ENCODE results near the gene KIRREL3. TPM values are rescaled to one million over a fixed set of nuclear protein-coding genes. Genes with fewer than 3 reads are reported as not detected.

The KIRREL3 gene
- total RNA-seq, 4 donors from 2014 or later, result 0.82 to 15.7 (median 1.4) TPM; not detected in 1

- no peak overlapping the region for H3K27ac ChIP-seq
- intact Hi-C loops (cut with DNase I; ENCODE audit: low total_unique reads) (no loop called here), in situ Hi-C loops (cut with MboI; ENCODE audit: low pct_ligation_motif_present in 1 of 4, low pct_unique_long_range_greater_than_20kb in 1 of 4, low sequenced_read_pairs in 3 of 4) (no loop called here)
- H3K9me3 ChIP-seq, result no peaks in the 10 kb centered on the region
- WGBS, 2 donors (ENCODE audit: low coverage in 1 of 2), result 85% methylated on average over 10 of the region's 10 CpGs; no CpG with 5 or more reads in 1 of the 2 donors
- no peak overlapping the region for H3K4me3 ChIP-seq
- H3K27me3 ChIP-seq, result no peaks in the 10 kb centered on the region
- H3K4me1 ChIP-seq, result no peaks in the 10 kb centered on the region
- TF ChIP-seq POLR2AphosphoS5 (IDR thresholded peaks at IDR 0.05) (no peak), CTCF (IDR thresholded peaks at IDR 0.05) (no peak), POLR2A (IDR thresholded peaks at IDR 0.05) (no peak), EP300 (IDR thresholded peaks at IDR 0.05; ENCODE audit: low read depth) (no peak)
- no peaks in the 10 kb centered on the region for H3K36me3 ChIP-seq
- no peak for DNase-seq
These were observed 181.4 kb downstream of the KIRREL3 start for GRCh38 chr11:126819194-126819593.

DNA sequence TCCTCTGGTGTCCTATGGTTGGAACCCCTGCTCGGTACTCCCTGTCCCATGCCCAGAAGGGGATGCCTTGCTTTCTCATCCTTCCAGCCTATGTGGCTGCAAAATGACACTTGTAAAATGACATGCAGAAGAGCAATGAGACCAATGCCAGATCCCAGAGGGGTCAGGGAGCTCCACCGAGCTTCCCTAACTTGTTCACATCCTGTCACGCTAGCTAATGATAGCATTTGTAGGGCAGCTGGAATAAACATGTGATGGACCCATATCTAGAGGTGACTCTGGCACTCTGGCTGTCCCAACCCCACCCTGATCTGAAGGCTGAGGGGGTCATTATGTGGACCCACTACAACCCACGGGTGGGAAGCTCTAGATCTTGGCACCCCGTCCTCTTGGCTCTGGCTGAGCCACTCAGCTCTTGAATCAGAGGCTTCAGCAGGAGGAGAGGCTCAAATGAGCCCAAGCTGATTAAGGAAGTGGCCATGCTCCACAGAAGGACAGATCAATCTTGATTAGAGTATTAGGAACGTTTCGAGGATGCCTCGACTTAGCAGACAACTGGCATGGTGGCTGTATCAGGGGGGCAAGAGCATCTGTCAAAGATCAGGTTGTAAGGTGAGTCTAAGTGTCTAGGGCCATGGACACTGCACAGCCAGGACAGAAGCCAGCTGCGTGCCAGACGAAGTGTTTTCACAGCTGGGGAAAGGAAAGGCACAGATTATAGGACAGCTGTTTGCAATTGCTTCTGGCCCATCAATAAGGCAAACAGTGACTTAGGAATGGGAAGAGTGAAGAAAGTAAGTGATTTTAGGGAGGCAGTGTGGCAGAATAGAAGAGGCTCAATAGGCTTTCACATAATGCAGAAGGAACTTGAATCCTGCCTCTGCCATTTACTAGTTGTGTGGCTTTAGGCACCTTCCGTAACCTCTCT, 182.8 kb downstream of the KIRREL3 start:
- TF ChIP-seq EP300 (IDR thresholded peaks at IDR 0.05; ENCODE audit: low read depth) (no peak), CTCF (IDR thresholded peaks at IDR 0.05) (no peak), POLR2A (IDR thresholded peaks at IDR 0.05) (no peak), POLR2AphosphoS5 (IDR thresholded peaks at IDR 0.05) (no peak)
- intact Hi-C loops (cut with DNase I; ENCODE audit: low total_unique reads), result no loop called here
- WGBS, 2 donors (ENCODE audit: low coverage in 1 of 2), result 70 to 78% methylated on average over 4 to 11 of the region's 11 CpGs

GRCh38 chr11:126817096-126817495, 183.5 kb downstream of the KIRREL3 start:
- in situ Hi-C loops (cut with MboI; ENCODE audit: low pct_ligation_motif_present in 1 of 4, low pct_unique_long_range_greater_than_20kb in 1 of 4, low sequenced_read_pairs in 3 of 4), result no loop called here
- DNase-seq, result no peak
- no peak for TF ChIP-seq POLR2A (IDR thresholded peaks at IDR 0.05)
- TF ChIP-seq EP300 (IDR thresholded peaks at IDR 0.05; ENCODE audit: low read depth), result no peak
- no peak for TF ChIP-seq CTCF (IDR thresholded peaks at IDR 0.05)
- no peak for TF ChIP-seq POLR2AphosphoS5 (IDR thresholded peaks at IDR 0.05)

More for the DNA sequence above, 182.8 kb downstream of the KIRREL3 start:
- Histone ChIP-seq H3K4me3 (no peak overlapping the region), H3K36me3 (no peaks in the 10 kb centered on the region), H3K27ac (no peak overlapping the region), H3K27me3 (no peaks in the 10 kb centered on the region), H3K9me3 (no peaks in the 10 kb centered on the region), H3K4me1 (no peaks in the 10 kb centered on the region)
- in situ Hi-C loops (cut with MboI; ENCODE audit: low pct_ligation_motif_present in 1 of 4, low pct_unique_long_range_greater_than_20kb in 1 of 4, low sequenced_read_pairs in 3 of 4), result no loop called here
- DNase-seq, result no peak

DNA sequence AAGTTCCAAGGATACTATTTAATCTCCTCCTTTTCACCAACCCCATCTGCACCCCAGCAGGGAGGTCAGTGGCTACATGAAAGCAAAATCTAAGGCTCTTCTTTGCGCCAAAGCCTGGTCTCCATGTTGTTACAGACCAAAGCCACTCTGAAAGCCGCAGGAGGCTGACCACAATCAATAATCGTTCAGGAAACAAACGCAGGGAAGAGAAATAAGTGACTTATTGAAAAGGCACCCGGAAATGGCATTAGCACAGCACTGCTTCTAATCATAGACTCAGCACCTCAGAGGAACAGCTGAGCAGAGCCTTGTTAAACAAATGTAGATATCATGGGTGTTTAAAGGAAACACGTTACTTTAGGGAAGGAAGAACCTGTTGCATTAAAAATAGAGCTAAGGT, 183.9 kb downstream of the KIRREL3 start:
- H3K27me3 ChIP-seq, result no peaks in the 10 kb centered on the region
- 28 to 43% methylated on average over 6 of the region's 6 CpGs for WGBS, 2 donors (ENCODE audit: low coverage in 1 of 2)
- DNase-seq, result no peak
- H3K9me3 ChIP-seq, result no peaks in the 10 kb centered on the region
- intact Hi-C loops (cut with DNase I; ENCODE audit: low total_unique reads) (no loop called here), in situ Hi-C loops (cut with MboI; ENCODE audit: low pct_ligation_motif_present in 1 of 4, low pct_unique_long_range_greater_than_20kb in 1 of 4, low sequenced_read_pairs in 3 of 4) (no loop called here)
- no peak for TF ChIP-seq POLR2A (IDR thresholded peaks at IDR 0.05)
- TF ChIP-seq POLR2AphosphoS5 (IDR thresholded peaks at IDR 0.05), result no peak
- no peak for TF ChIP-seq CTCF (IDR thresholded peaks at IDR 0.05)
- TF ChIP-seq EP300 (IDR thresholded peaks at IDR 0.05; ENCODE audit: low read depth), result no peak
- H3K27ac ChIP-seq, result no peak overlapping the region
- no peaks in the 10 kb centered on the region for H3K4me1 ChIP-seq
- H3K36me3 ChIP-seq, result no peaks in the 10 kb centered on the region
- no peak overlapping the region for H3K4me3 ChIP-seq

More at GRCh38 chr11:126817096-126817495, 183.5 kb downstream of the KIRREL3 start:
- no peaks in the 10 kb centered on the region for H3K36me3 ChIP-seq
- no peak overlapping the region for H3K4me3 ChIP-seq
- H3K27me3 ChIP-seq, result no peaks in the 10 kb centered on the region
- no peak overlapping the region for H3K27ac ChIP-seq
- no peaks in the 10 kb centered on the region for H3K4me1 ChIP-seq
- 45 to 67% methylated on average over 1 of the region's 1 CpG for WGBS, 2 donors (ENCODE audit: low coverage in 1 of 2)
- intact Hi-C loops (cut with DNase I; ENCODE audit: low total_unique reads), result no loop called here
- H3K9me3 ChIP-seq, result no peaks in the 10 kb centered on the region
